GM21390 (cell line): ENCODE results near the gene DENND1A.
"Not testable (repeated sequence)": the region's sequence is repeated elsewhere in the genome, so short reads cannot be mapped to it uniquely, and the experiment has no call there.

Source experiments
- ATAC-seq: cut with Tn5 transposase; IDR thresholded peaks from one replicate; pipeline ENCODE4 v1.9.1; 2021; ENCODE audit not compliant: unreplicated experiment

Gene DENND1A

DNA sequence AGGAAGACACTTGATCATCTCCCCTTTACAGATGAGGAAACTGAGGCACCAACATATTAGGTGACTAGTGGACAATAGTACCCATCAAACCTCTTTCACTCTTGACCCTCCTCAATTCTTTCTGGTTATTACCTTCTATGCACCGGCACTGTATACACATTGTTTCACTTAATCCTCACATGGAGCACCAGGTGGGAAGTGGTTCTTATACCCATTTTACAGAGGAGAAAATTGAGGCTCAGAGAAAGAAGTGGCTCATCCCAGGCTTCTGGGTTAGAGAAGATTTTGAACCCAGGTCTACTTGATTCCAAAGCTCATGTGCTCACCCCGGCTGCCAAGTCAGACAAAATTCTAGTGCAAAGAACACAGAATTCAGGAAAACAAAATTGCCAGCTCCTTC is 17.4 kb upstream of the DENND1A start:
- no peak for ATAC-seq

DNA sequence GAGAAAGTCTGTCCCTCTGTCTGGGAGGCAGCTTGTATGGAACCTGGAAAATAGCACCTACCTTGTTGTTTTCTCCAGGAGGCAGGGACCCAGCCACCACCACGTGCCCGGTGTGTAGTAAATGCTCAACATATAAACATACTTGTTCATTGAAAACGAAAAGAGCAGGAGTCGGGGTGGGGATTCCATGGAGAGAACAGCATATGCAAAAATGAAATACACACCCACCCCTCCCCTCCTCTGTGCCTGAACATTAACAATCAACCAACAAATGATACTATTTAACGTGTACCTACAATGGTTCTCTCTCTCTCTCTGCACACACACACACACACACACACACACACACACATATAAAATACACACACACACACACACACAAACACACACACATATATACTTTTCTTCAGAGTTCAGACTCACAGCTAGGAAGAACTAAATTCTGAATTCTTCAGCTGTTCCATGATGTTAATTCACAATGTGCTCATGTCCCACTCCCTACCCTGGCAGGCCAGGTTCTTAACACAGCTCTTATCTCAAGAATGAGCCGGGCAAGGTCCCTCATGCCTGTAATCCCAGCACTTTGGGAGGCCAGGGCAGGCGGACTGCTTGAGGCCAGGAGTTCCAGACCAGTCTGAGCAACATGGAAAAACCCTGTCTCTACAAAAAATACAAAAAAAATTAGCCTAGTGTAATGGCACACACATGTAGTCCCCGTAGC is 16.3 kb upstream of the DENND1A start:
- no peak for ATAC-seq

- ATAC-seq: no peak
Observed at GRCh38 chr9:123945532-123945931, 15.6 kb upstream of the DENND1A start.

- not testable (repeated sequence) for ATAC-seq
Observed at GRCh38 chr9:123944464-123944863, 14.5 kb upstream of the DENND1A start.

DNA sequence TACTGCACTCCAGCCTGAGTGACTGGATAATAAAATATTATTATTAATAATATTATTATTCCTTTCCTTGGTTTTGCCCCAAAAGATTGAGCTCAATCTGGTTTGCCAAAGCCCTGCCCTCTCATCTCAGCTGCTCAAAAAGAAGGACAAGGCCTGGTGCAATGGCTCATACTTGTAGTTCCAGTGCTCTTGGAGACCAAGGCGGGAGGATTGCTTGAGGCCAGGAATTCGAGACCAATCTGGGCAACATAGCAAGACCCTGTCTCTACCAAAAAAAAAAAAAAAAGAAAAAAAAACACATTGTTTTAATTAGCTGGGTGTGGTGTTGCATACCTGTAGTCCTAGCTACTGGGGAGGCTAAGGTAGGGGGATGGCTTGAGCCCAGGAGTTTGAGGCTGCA is 13.7 kb upstream of the DENND1A start:
- no peak for ATAC-seq

DNA sequence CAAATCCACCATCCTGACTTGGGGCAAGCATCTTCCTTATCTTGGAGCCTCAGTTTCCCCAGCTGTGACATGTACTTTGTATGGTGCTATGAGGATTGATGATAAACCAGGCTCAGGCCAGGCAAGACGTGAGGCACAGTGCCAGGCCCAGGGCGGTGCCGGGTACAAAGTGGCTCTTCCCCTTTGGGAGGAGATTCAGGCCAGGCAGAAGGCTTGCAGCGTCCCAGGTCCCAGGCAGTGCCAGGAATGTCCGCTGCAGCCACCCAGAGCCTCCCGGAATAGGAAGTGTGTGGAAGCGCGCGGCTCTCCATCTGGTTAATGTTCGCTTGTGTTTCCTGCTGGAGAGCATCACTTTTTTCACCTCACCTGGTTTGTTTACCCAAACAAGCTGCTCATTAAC is 12.6 kb upstream of the DENND1A start:
- no peak for ATAC-seq

DNA sequence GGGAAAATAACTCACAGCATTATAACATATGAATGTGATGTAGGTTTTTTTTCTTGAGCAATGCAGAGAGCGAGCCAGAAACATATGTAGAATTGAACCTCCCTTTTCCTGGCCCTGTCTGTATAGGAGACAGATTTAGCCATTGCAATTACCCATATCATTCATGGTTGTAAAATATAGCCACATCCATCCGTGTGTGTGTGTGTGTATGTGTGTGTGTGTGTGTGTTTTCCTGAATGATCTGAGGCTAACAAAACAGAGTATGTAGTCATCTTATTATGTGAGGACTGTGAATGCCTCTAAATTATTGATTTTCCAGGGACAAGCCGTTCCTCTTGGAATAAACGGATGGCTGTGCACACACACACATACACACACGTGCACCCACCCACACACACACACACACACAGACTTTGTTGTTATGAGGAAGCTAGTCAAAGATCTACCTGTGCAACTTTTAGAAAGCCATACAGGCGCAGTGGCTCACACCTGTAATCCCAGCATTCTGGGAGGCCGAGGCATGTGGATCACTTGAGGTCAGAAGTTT is 11.7 kb upstream of the DENND1A start:
- no peak for ATAC-seq

- ATAC-seq: no peak
Observed at GRCh38 chr9:123940721-123941523, 11.0 kb upstream of the DENND1A start.

- no peak for ATAC-seq
Observed at GRCh38 chr9:123938401-123938800, 8.5 kb upstream of the DENND1A start.

DNA sequence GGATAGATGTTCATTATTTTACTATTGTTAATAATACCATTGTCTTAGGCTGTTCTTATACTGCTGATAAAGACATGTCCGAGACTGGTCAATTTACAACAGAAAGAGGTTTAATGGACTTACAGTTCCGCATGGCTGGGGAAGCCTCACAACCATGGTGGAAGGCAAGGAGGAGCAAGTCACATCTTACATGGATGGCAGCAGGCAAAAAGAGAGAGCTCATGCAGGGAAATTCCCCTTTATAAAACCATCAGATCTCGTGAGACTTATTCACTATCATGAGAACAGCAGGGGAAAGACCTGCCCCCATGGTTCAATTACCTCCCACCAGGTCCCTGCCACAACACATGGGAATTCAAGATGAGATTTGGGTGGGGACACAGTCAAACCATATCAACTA is 6.6 kb upstream of the DENND1A start:
- not testable (repeated sequence) for ATAC-seq

DNA sequence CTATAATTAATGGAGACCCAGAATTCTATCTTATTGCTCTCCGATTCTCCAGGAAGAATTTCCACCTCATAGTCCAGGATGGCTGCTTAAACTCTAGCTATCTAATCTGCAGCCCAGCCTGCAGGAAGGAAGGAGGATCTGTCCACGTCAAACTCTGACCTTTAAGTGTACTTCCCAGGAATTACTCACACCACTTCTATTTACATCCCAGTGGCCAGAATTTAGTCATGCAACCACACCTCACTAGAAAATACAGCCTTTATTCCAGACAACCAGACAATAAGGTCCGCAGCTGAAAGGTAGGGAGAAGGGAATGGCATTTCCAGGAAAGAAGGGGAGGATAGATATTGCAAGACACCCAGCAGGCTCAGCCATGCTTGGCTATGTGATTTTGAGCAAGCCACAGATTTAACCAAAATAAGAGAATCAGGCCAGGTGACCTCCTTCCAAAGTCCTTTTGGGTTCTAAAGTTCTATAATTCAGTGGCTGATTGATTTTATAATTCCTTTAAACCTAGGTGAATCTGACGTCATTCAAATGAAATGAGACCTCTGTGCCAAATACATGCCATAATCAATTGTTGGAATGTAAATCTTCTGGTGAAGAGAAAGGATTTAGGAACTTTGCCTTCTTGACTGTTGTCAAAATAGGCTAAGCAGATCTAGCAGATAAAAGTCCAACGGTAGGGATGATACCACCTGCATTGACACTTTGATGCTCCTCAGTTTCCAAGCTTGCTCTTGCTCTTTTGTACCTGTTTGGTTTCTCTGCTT is 3.7 kb upstream of the DENND1A start:
- no peak for ATAC-seq

DNA sequence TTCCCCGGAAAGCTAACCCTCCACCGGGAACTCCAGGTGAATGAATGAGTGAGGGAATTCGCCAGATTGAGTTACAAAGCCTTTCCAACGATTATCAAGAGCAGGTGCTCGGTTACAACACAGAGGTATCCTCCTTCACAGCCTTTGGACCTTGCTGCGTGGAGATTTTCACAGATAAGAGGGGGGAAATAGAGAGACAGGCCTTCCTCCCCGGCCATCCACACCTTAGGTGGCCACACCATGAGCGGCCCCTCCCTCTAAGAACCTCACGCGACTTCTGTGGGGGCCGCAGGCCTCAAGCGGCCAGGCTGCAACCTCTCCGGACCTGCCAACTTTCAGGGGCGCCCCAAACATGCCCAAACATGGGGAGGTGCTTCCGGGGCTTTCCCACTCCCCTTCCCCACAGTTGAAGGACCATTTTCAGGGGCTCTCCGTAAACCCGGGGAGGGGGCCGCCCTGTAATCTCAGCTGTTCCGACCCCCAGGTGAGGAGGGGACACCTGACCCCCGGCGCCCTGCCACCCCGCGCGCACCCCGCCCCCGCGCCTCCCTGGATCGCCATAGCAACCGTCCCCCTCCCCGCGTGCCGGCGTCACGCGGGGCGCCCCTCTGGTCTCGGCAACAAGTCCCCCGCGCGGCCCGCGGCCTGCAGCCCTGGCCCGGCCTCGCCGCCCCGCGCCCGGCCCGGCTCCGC is 603 bp downstream of the DENND1A start:
- ATAC-seq: peak; percentile 22

- no peak for ATAC-seq
Observed at GRCh38 chr9:123928533-123929176, 1.3 kb downstream of the DENND1A start.

GRCh38 chr9:123927625-123928532 is 2.0 kb downstream of the DENND1A start:
- ATAC-seq: no peak

GRCh38 chr9:123926941-123927340 is 3.0 kb downstream of the DENND1A start:
- no peak for ATAC-seq

GRCh38 chr9:123925819-123926218 is 4.1 kb downstream of the DENND1A start:
- ATAC-seq: no peak

- ATAC-seq: no peak
Observed at GRCh38 chr9:123925161-123925560, 4.8 kb downstream of the DENND1A start.

GRCh38 chr9:123924727-123925126 is 5.2 kb downstream of the DENND1A start:
- ATAC-seq: no peak

DNA sequence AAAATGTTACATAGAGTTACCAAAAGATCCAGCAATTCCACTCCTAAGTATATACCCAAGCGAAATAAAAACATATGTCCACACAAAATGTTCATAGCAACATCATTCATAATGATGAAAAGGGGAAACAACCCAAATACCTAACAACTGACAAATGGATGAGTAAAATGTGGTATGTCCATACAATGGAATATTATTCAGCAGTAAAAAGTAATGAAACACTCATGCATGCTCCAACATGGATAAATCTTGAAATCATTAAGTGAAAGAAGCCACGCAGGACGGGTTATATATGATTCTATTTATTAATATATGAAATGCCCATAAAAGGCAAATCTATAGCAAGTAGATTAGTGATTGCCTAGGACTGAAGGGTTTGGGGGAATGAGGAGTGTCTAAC is 6.0 kb downstream of the DENND1A start:
- ATAC-seq: no peak
